Mucosa of stomach (tissue), 1 donor: Measurements from ENCODE around the gene VDAC1.
"Not testable (repeated sequence)": the region's sequence is repeated elsewhere in the genome, so short reads cannot be mapped to it uniquely, and the experiment has no call there.

Experiments used
- H3K27me3 ChIP-seq: one replicate; pipeline ENCODE4 v1.7.0; 2013; ENCODE audit warnings: mild to moderate bottlenecking, low read length; ENCODE audit not compliant: control insufficient read depth, insufficient read depth
- H3K36me3 ChIP-seq: one replicate; pipeline ENCODE4 v1.7.0; 2013; ENCODE audit warnings: low read length; ENCODE audit not compliant: control insufficient read depth, insufficient read depth
- H3K4me1 ChIP-seq: one replicate; pipeline ENCODE4 v1.7.0; 2013; ENCODE audit warnings: mild to moderate bottlenecking, low read length; ENCODE audit not compliant: control insufficient read depth, insufficient read depth
- H3K4me3 ChIP-seq: one replicate; pipeline ENCODE4 v1.7.0; 2013; ENCODE audit warnings: low read length
- H3K9ac ChIP-seq: one replicate; pipeline ENCODE4 v1.7.0; 2013; ENCODE audit warnings: mild to moderate bottlenecking, low read length, moderate library complexity
- H3K9me3 ChIP-seq: one replicate; pipeline ENCODE4 v1.7.0; 2013; ENCODE audit warnings: mild to moderate bottlenecking, low read length, moderate library complexity; ENCODE audit not compliant: control insufficient read depth
- donor health status: Pancreatic carcinoma.

VDAC1 gene

DNA sequence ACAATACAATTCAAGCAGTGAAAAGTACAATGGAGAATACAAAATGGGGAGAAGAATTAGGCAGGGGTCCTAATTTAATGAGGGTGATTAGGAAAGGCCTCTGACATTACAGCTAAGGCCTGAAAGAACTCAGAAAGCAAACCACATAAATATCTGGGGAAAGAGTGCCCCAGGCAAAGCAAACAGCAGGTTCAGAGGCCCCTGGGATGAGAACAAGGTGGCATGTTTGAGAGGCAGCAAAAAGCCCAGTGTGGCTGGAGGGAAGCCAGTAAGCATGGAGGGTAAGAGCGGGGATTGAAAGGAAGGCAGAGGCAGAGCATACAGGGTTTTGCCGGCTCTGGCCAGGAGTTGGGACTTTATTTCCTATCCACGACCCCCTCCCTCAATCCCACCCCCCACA lies 33.4 kb upstream of the VDAC1 start:
- no peak overlapping the region for H3K9ac ChIP-seq
- no peaks in the 10 kb centered on the region for H3K9me3 ChIP-seq
- no peaks in the 10 kb centered on the region for H3K36me3 ChIP-seq
- no peaks in the 10 kb centered on the region for H3K4me1 ChIP-seq
- H3K4me3 ChIP-seq, result no peak overlapping the region
- no peaks in the 10 kb centered on the region for H3K27me3 ChIP-seq

DNA sequence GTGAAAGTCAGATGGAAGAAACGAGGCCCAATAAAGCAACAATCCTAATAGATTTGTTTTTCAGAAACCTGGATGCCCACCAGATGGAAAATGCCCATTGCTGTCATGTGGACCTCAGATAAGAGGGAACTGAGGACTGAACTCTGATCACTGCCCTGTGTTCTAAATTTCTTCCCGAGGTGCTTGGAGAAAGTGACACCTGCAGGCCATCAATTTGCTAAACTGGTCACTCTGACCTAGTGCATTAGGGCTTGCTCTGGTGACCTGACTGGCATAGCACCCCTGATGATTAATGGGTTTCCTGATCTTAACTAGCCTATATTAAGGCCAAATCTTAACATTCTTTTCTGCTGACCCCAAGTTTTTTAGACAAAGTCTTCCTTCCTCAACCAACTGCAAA lies 32.4 kb upstream of the VDAC1 start:
- H3K4me3 ChIP-seq, result no peak overlapping the region
- no peaks in the 10 kb centered on the region for H3K36me3 ChIP-seq
- no peak overlapping the region for H3K9ac ChIP-seq
- no peaks in the 10 kb centered on the region for H3K4me1 ChIP-seq
- no peaks in the 10 kb centered on the region for H3K27me3 ChIP-seq
- H3K9me3 ChIP-seq, result no peaks in the 10 kb centered on the region

DNA sequence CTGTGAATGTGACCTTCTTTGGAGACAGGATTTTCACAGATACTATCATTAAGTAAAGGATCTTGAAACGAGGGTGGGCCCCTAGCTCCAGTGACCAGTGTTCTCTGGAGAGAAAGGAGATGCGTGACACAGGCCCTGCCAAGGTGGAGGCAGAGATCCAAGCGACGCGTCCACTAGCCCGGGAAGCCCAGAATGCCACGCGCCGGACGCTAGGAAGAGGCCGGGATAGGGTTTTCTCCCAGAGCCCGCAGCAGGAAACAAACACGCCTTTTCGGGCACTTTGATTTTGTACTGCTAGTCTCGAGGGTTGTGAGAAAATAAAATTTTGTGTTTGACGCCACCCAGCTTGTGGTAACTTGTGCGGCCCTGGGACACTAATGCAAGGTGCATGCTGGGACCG lies 29.6 kb upstream of the VDAC1 start:
- H3K27me3 ChIP-seq, result no peaks in the 10 kb centered on the region
- no peaks in the 10 kb centered on the region for H3K4me1 ChIP-seq
- H3K4me3 ChIP-seq, result no peak overlapping the region
- no peaks in the 10 kb centered on the region for H3K36me3 ChIP-seq
- no peaks in the 10 kb centered on the region for H3K9me3 ChIP-seq
- no peak overlapping the region for H3K9ac ChIP-seq

DNA sequence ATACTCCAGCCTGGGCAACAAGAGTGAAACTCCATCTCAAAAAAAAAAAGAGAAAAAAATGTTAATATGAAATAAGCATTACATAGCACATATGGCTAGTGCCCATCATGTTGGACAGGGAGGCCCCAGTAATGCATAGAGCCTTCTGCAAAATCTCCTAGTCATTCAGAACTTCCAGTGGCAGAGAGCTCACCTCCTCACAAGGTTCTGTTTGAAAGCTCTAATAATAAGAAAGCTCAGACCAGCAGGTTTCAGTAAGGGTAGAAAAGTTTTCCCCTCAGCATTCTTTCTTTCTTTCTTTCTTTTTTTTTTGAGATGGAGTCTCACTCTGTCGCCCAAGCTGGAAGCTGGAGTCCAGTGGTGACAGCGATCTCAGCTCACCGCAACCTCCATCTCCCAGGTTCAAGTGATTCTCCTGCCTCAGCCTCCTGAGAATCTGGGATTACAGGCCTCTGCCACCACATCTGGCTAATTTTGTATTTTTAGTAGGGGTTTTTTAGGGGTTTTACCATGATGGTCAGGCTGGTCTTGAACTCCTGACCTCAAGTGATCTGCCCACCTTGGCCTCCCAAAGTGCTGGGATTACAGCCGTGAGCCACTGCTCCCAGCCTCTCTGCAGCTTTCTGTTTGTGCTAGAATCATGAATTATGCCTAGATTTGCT lies 25.7 kb upstream of the VDAC1 start:
- not testable (repeated sequence) for H3K4me3 ChIP-seq, H3K9me3 ChIP-seq, H3K27me3 ChIP-seq, H3K9ac ChIP-seq, H3K36me3 ChIP-seq
- H3K4me1 ChIP-seq, result peaks cover 14% of the 10 kb centered on the region

DNA sequence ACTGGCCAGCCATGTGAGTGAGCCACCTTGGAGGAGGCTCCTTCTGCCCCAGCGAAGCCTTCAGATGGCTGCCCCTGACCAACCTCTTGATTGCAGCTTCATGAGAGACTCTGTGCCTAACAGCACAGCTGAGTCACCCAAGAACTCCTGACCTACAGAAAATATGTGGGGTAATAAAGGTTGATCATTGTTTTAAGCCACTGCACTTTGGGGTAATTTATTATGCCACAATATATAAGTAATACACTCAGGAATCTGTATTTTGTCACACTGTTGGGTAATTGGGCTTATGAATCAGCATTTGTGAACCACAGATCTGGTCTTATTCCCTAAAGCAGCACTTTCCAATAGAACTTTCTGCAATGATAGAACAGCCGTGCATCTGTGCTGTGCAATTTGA lies 24.4 kb upstream of the VDAC1 start:
- Histone ChIP-seq H3K9ac (no peak overlapping the region), H3K36me3 (no peaks in the 10 kb centered on the region), H3K9me3 (no peaks in the 10 kb centered on the region), H3K4me3 (no peak overlapping the region), H3K4me1 (peaks cover 14% of the 10 kb centered on the region), H3K27me3 (no peaks in the 10 kb centered on the region)

DNA sequence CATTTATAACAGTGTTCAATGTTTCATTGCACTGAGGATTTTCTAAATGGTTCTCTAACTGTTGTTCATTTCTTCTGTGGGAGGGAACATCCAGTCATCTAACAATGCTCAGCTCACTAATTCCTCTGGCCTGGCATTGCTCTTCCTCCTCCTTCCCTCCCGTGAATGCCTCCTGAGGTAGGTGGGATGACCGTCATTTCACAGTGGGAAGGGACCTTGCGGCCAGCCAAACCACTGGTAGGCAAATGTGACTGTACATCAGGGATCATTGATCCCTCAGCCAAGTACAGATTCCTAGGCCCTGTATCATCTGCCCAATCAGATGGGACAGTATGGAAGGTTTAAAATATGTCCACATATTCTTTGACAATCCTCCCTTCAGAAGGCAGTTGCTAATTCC lies 23.7 kb upstream of the VDAC1 start:
- Histone ChIP-seq H3K27me3 (no peaks in the 10 kb centered on the region), H3K4me1 (peaks cover 21% of the 10 kb centered on the region), H3K9ac (no peak overlapping the region), H3K9me3 (no peaks in the 10 kb centered on the region), H3K36me3 (no peaks in the 10 kb centered on the region), H3K4me3 (no peak overlapping the region)

DNA sequence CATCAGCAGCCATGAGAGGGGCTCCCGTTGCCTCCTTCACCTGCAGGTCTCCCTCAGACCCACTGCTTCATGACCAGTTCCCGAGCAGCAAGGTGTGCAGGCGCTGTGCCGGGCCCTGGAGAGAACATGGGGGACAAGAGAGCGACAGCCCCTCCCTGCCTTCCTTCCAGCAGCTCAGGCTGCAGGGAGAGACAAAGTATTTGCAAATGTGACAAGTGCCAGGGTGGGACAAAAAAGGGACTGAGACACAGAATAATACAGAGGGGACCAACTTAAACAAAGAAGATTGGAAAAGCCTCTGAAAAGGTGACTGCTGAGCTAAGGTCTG lies 22.5 kb upstream of the VDAC1 start:
- H3K27me3 ChIP-seq, result no peaks in the 10 kb centered on the region
- no peak overlapping the region for H3K4me3 ChIP-seq
- H3K36me3 ChIP-seq, result no peaks in the 10 kb centered on the region
- no peak overlapping the region for H3K9ac ChIP-seq
- H3K4me1 ChIP-seq, result peaks cover 25% of the 10 kb centered on the region
- H3K9me3 ChIP-seq, result no peaks in the 10 kb centered on the region

DNA sequence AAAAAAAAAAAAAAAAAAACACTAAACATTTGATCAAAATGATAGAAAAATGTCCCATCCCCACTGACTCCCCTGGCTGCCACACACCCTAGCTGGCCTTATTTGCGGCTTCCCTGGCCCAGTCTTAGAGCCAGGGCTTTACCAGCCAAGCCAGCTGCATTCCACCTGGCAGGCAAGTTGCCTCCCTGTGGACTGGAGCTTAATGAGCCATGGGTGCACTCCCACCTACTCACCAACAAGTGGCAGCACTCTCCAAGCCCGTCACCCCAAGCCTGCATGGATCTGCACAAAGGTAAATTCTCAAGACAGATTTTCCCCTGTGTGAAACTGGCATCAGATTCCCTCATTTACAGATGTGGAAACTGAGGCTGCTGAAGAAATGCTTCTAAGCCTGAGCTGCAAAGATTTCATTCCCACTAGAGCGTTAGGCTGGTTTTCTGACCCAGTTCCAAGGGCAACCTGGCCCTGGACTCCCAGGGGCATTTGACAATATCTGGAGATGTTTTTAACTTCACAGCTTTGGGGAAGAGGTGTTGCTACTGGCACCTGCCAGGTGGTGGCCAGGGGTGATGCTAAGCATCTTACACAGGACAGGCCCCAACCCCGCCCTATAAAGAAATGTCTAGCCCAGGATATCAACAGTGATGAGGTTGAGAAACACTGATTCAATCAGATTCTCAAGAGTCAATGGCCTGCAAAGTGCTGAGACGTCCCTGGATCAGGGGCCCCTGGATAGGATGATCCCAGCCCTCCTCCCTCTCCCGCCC lies 21.9 kb upstream of the VDAC1 start:
- Histone ChIP-seq H3K36me3 (no peaks in the 10 kb centered on the region), H3K4me3 (no peak overlapping the region), H3K9me3 (no peaks in the 10 kb centered on the region), H3K9ac (no peak overlapping the region), H3K27me3 (no peaks in the 10 kb centered on the region), H3K4me1 (peaks cover 30% of the 10 kb centered on the region)

DNA sequence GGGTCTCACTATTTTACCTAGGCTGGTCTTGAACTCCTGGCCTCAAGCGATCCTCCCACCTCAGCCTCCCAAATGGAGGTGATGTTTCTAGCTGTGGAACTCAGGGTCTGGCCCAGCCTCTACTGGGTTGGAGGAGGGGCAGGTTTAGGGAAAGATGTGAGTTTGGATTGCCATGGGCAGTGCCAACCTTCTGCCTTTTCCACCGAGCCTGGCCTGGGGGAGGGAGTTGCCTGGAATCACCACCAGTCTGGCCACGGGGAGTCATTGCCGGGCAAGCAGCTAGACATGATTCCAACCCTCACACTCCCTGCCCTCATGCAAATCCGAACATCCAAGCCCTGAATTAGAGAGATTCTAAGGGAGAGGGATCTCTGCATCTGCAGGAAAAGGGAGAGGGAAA lies 21.0 kb upstream of the VDAC1 start:
- no peak overlapping the region for H3K4me3 ChIP-seq
- H3K4me1 ChIP-seq, result peaks cover 30% of the 10 kb centered on the region
- no peaks in the 10 kb centered on the region for H3K36me3 ChIP-seq
- H3K9me3 ChIP-seq, result no peaks in the 10 kb centered on the region
- no peaks in the 10 kb centered on the region for H3K27me3 ChIP-seq
- H3K9ac ChIP-seq, result no peak overlapping the region

DNA sequence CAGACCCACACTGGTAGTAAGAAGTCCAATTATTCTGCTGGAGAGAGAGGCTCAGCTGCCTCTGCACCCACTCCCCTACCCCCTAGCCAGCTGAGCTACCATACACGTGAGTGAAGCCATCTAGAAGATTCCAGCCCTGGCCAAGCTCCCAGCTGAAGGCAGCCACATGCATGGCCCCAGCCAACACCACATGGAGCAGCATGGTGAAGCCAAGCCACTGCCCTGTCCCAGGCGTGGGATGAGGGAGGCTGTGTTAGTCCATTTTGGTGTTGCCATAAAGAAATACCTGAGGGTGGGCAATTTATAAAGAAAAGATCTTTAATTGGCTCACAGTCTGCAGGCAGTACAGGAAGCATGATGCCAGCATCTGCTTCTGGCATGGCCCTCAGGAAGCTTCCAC lies 20.0 kb upstream of the VDAC1 start:
- Histone ChIP-seq H3K4me1 (peaks cover 38% of the 10 kb centered on the region), H3K36me3 (no peaks in the 10 kb centered on the region), H3K9ac (no peak overlapping the region), H3K9me3 (no peaks in the 10 kb centered on the region), H3K27me3 (no peaks in the 10 kb centered on the region), H3K4me3 (no peak overlapping the region)

DNA sequence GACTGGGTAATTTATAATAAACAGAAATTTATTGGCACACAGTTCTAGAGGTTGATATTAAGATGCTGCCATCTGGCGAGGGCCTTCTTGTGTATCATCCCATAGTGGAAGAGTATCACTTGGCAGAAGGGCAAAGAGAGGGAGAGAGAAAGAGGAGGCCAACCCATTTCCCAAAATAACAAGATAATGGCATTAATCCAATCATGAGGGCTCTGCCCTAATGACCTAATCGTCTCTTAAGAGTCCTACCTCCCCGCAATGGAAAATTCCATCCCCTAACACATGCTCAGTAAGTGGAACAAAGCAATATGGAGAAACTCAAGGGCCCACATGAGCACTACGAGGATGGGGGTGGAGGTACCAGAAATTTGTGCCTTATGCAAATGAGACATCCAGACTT lies 17.6 kb upstream of the VDAC1 start:
- no peaks in the 10 kb centered on the region for H3K27me3 ChIP-seq
- no peak overlapping the region for H3K9ac ChIP-seq
- peaks cover 57% of the 10 kb centered on the region for H3K4me1 ChIP-seq

DNA sequence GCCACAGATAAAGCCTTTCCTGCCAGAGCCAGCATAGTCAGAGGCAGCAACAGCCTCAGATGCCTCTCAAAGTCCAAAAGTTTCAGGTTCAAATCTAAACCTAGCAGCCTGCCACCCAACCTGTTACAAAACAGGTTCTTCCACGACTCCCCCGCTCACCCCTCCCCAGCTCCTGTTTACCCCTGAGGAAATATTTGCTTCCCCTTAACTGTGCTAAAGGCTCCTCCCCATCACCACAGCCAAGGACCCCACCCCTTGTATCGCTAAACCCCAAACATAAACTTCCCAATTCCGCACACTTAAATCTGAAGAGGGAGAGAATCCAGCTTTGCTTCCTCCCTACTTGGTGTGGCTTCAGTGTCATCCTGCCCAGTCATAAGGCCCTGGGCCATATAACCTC lies 15.4 kb upstream of the VDAC1 start:
- H3K4me3 ChIP-seq, result no peak overlapping the region
- H3K9me3 ChIP-seq, result no peaks in the 10 kb centered on the region
- no peaks in the 10 kb centered on the region for H3K36me3 ChIP-seq
- H3K27me3 ChIP-seq, result no peaks in the 10 kb centered on the region
- H3K9ac ChIP-seq, result peak overlapping the region; percentile 62
- peaks cover 63% of the 10 kb centered on the region for H3K4me1 ChIP-seq

More for the DNA sequence above, 17.6 kb upstream of the VDAC1 start:
- H3K4me3 ChIP-seq, result no peak overlapping the region
- H3K36me3 ChIP-seq, result no peaks in the 10 kb centered on the region
- no peaks in the 10 kb centered on the region for H3K9me3 ChIP-seq
